ENCODE results near the gene BICC1.

Gene BICC1

DNA sequence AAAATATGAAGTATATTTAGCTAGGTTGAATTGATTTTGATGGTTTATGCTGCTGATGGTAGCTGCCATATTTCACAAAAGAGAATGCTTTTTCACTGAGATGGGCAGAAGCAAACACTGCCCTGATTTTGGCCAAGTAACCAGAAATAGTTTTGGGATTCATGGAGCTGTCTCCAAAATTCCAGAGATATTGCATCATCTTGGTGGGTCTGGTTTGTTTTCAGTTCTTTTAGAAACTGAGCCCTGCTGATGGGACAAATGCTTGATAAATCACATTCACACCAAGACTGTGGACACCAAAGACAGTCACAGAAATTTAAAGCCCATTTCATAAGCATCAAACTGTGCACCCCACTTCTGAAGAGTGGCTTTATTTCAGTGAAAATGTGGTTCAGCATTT lies 140.5 kb downstream of the BICC1 start:
- H2AK5ac ChIP-seq (ENCODE audit: low read depth, low read length) = no peak overlapping the region
- no peak overlapping the region for H2BK5ac ChIP-seq (ENCODE audit: low read length)
- no peak overlapping the region for H3K18ac ChIP-seq (ENCODE audit: low read length)
- H3K4me2 ChIP-seq (ENCODE audit: insufficient read depth, low read length, poor library complexity, severe bottlenecking) = no peak overlapping the region
- no peak overlapping the region for H2BK120ac ChIP-seq (ENCODE audit: low read depth, low read length)
- no peaks in the 10 kb centered on the region for H3K4me1 ChIP-seq (ENCODE audit: control insufficient read depth in 2 of 2, insufficient read depth in 1 of 2, low read depth in 1 of 2, low read length in 2 of 2)
- H2BK12ac ChIP-seq (ENCODE audit: low read length) = no peak overlapping the region
- H3K4me3 ChIP-seq (ENCODE audit: low read length in 2 of 2) = no peak overlapping the region
- no peaks in the 10 kb centered on the region for H3K27me3 ChIP-seq (ENCODE audit: control insufficient read depth in 3 of 3, insufficient read depth in 3 of 3, low read depth in 1 of 3, low read length in 3 of 3)
- no peak overlapping the region for H2BK15ac ChIP-seq (ENCODE audit: low read length)
- no peak overlapping the region for H3K14ac ChIP-seq (ENCODE audit: low read length)
- no peaks in the 10 kb centered on the region for H3K36me3 ChIP-seq (replicated peaks in 1 of 2; ENCODE audit: control insufficient read depth in 2 of 2, insufficient read depth in 2 of 2, low read length in 2 of 2)
- H3K79me1 ChIP-seq (ENCODE audit: low read depth, low read length) = no peaks in the 10 kb centered on the region
- H3K9ac ChIP-seq (ENCODE audit: low read depth, low read length, poor library complexity) = no peak overlapping the region
- H3K23ac ChIP-seq (ENCODE audit: low read depth, low read length, poor library complexity) = no peak overlapping the region
- H2AFZ ChIP-seq (ENCODE audit: low read length) = no peak overlapping the region
- no peak overlapping the region for H3K27ac ChIP-seq (replicated peaks; ENCODE audit: low read length)
- no peak overlapping the region for H3K4ac ChIP-seq (ENCODE audit: low read length)
- H4K8ac ChIP-seq (ENCODE audit: low read depth, low read length) = no peak overlapping the region
- no peak overlapping the region for H4K91ac ChIP-seq (ENCODE audit: low read depth, low read length, poor library complexity)
- no peak for DNase-seq (ENCODE audit: low spot score)
- no peaks in the 10 kb centered on the region for H3K9me3 ChIP-seq (replicated peaks in 1 of 2; ENCODE audit: control insufficient read depth in 2 of 2, insufficient read depth in 1 of 2, low read depth in 1 of 2, low read length in 2 of 2)

DNA sequence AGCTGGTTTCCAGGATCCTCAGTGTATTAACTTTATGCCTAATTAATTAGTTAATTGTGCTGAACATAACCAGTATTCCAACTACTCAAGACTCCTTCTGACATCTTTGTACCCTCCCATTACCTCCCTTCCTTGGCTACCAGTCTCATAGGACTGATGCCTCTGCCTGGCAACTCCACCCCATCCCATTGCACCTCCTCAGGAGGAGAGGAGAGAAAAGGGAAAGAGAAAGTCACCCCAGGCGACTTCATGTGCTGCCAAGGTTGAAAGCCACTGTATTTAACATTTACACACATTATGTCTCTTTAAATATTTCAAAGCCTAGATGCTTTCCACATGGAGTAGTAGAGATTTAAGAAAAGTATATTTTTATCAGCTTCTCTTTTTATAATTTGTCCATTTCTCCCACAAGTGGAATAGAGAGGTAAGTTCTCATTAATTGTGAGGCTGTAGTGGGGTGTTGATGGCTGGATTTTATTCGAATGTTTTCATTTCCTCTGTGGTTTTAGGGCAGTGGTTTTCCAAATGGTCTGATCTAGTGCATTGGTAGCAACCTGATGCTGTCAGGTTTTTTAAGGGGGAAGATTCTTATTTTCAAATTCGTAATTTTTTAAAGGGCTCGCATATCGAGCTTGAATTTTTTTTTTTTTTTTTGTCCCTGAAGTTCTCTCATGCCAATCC lies 148.0 kb downstream of the BICC1 start:
- no peak overlapping the region for H3K4ac ChIP-seq (ENCODE audit: low read length)
- no peak overlapping the region for H3K4me2 ChIP-seq (ENCODE audit: insufficient read depth, low read length, poor library complexity, severe bottlenecking)
- peaks cover 2 to 8% of the 10 kb centered on the region in 2 donors for H3K9me3 ChIP-seq (replicated peaks in 1 of 2; ENCODE audit: control insufficient read depth in 2 of 2, insufficient read depth in 1 of 2, low read depth in 1 of 2, low read length in 2 of 2)
- H2BK5ac ChIP-seq (ENCODE audit: low read length) = no peak overlapping the region
- no peak overlapping the region for H2AFZ ChIP-seq (ENCODE audit: low read length)
- WGBS, 2 donors (ENCODE audit: extremely low coverage in 2 of 2, insufficient read length in 2 of 2, insufficient replicate concordance in 1 of 2) = no CpG with 5 or more reads among the region's 5 CpGs
- no peak overlapping the region for H3K27ac ChIP-seq (replicated peaks; ENCODE audit: low read length)
- no peaks in the 10 kb centered on the region for H3K79me1 ChIP-seq (ENCODE audit: low read depth, low read length)
- no peak overlapping the region for H3K9ac ChIP-seq (ENCODE audit: low read depth, low read length, poor library complexity)
- H2BK15ac ChIP-seq (ENCODE audit: low read length) = no peak overlapping the region
- no peak overlapping the region for H3K23ac ChIP-seq (ENCODE audit: low read depth, low read length, poor library complexity)
- no peak overlapping the region for H2BK120ac ChIP-seq (ENCODE audit: low read depth, low read length)
- no peak overlapping the region for H2BK12ac ChIP-seq (ENCODE audit: low read length)
- H2AK5ac ChIP-seq (ENCODE audit: low read depth, low read length) = no peak overlapping the region
- no peaks in the 10 kb centered on the region for H3K36me3 ChIP-seq (replicated peaks in 1 of 2; ENCODE audit: control insufficient read depth in 2 of 2, insufficient read depth in 2 of 2, low read length in 2 of 2)
- H3K14ac ChIP-seq (ENCODE audit: low read length) = no peak overlapping the region
- no peaks in the 10 kb centered on the region for H3K27me3 ChIP-seq (ENCODE audit: control insufficient read depth in 3 of 3, insufficient read depth in 3 of 3, low read depth in 1 of 3, low read length in 3 of 3)
- no peak for DNase-seq (ENCODE audit: low spot score)
- H4K91ac ChIP-seq (ENCODE audit: low read depth, low read length, poor library complexity) = no peak overlapping the region
- H3K4me1 ChIP-seq (ENCODE audit: control insufficient read depth in 2 of 2, insufficient read depth in 1 of 2, low read depth in 1 of 2, low read length in 2 of 2) = peaks cover 0 to 2% of the 10 kb centered on the region in 2 donors
- no peak overlapping the region for H4K8ac ChIP-seq (ENCODE audit: low read depth, low read length)
- no peak overlapping the region for H3K4me3 ChIP-seq (ENCODE audit: low read length in 2 of 2)
- H3K18ac ChIP-seq (ENCODE audit: low read length) = no peak overlapping the region

DNA sequence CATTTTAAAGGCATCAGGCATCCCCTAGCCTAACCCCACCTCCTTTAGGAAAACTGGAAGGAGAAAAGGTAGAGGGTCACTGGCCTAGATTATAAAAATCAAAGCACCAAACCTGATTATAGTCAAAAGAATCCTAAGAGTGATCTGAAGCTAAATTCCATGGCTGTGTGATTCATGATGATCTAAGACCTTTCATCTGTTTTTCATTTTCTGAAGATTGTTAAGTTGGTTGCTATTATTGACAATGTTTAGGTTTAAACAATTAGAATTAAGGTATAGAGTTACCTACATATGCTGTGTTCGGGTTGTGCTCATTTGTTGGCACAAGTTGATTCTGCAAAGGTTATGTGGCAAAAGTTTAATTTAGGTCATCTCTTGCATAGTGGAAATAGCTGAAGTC lies 148.7 kb downstream of the BICC1 start:
- WGBS, 2 donors (ENCODE audit: extremely low coverage in 2 of 2, insufficient read length in 2 of 2, insufficient replicate concordance in 1 of 2) = no CpG with 5 or more reads among the region's 1 CpG
- H3K27ac ChIP-seq (replicated peaks; ENCODE audit: low read length) = no peak overlapping the region
- H3K9me3 ChIP-seq (replicated peaks in 1 of 2; ENCODE audit: control insufficient read depth in 2 of 2, insufficient read depth in 1 of 2, low read depth in 1 of 2, low read length in 2 of 2) = peaks cover 2 to 8% of the 10 kb centered on the region in 2 donors
- H3K4me3 ChIP-seq (ENCODE audit: low read length in 2 of 2) = no peak overlapping the region
- H3K9ac ChIP-seq (ENCODE audit: low read depth, low read length, poor library complexity) = no peak overlapping the region
- no peak overlapping the region for H2BK5ac ChIP-seq (ENCODE audit: low read length)
- no peak overlapping the region for H3K18ac ChIP-seq (ENCODE audit: low read length)
- H3K23ac ChIP-seq (ENCODE audit: low read depth, low read length, poor library complexity) = no peak overlapping the region
- no peak for DNase-seq (ENCODE audit: low spot score)
- H2BK12ac ChIP-seq (ENCODE audit: low read length) = no peak overlapping the region
- no peak overlapping the region for H4K8ac ChIP-seq (ENCODE audit: low read depth, low read length)
- H4K91ac ChIP-seq (ENCODE audit: low read depth, low read length, poor library complexity) = no peak overlapping the region
- no peaks in the 10 kb centered on the region for H3K36me3 ChIP-seq (replicated peaks in 1 of 2; ENCODE audit: control insufficient read depth in 2 of 2, insufficient read depth in 2 of 2, low read length in 2 of 2)
- H3K4me1 ChIP-seq (ENCODE audit: control insufficient read depth in 2 of 2, insufficient read depth in 1 of 2, low read depth in 1 of 2, low read length in 2 of 2) = peaks cover 0 to 2% of the 10 kb centered on the region in 2 donors
- H3K14ac ChIP-seq (ENCODE audit: low read length) = no peak overlapping the region
- no peaks in the 10 kb centered on the region for H3K27me3 ChIP-seq (ENCODE audit: control insufficient read depth in 3 of 3, insufficient read depth in 3 of 3, low read depth in 1 of 3, low read length in 3 of 3)
- H3K4ac ChIP-seq (ENCODE audit: low read length) = no peak overlapping the region
- H3K79me1 ChIP-seq (ENCODE audit: low read depth, low read length) = no peaks in the 10 kb centered on the region
- H2AFZ ChIP-seq (ENCODE audit: low read length) = no peak overlapping the region
- no peak overlapping the region for H3K4me2 ChIP-seq (ENCODE audit: insufficient read depth, low read length, poor library complexity, severe bottlenecking)
- H2BK15ac ChIP-seq (ENCODE audit: low read length) = no peak overlapping the region
- no peak overlapping the region for H2BK120ac ChIP-seq (ENCODE audit: low read depth, low read length)
- no peak overlapping the region for H2AK5ac ChIP-seq (ENCODE audit: low read depth, low read length)

DNA sequence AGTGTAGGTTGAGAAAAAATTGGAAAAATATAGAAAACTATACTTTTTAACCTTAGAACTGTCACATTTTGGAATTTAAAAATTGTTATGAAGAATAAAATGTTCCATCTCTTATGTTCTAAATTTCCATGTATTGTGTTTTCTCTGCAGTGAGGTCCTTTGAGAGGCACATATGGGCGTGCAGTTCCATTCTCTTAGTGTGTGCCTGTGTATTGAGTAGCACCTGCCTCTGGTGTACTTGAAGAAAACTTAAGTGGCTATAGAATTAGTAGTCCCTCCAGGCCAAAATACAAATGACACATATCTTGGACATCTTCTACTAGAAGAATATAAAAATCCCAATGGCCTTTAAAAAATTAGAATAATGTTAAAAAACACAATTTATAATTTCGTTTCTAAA lies 149.2 kb downstream of the BICC1 start:
- H3K4me2 ChIP-seq (ENCODE audit: insufficient read depth, low read length, poor library complexity, severe bottlenecking) = no peak overlapping the region
- H2AK5ac ChIP-seq (ENCODE audit: low read depth, low read length) = no peak overlapping the region
- H3K23ac ChIP-seq (ENCODE audit: low read depth, low read length, poor library complexity) = no peak overlapping the region
- no peak overlapping the region for H2AFZ ChIP-seq (ENCODE audit: low read length)
- H2BK12ac ChIP-seq (ENCODE audit: low read length) = no peak overlapping the region
- H3K4ac ChIP-seq (ENCODE audit: low read length) = no peak overlapping the region
- H3K9me3 ChIP-seq (replicated peaks in 1 of 2; ENCODE audit: control insufficient read depth in 2 of 2, insufficient read depth in 1 of 2, low read depth in 1 of 2, low read length in 2 of 2) = peaks cover 2 to 8% of the 10 kb centered on the region in 2 donors
- no peak overlapping the region for H4K91ac ChIP-seq (ENCODE audit: low read depth, low read length, poor library complexity)
- no peak overlapping the region for H2BK5ac ChIP-seq (ENCODE audit: low read length)
- H3K4me1 ChIP-seq (ENCODE audit: control insufficient read depth in 2 of 2, insufficient read depth in 1 of 2, low read depth in 1 of 2, low read length in 2 of 2) = peaks cover 0 to 2% of the 10 kb centered on the region in 2 donors
- no peaks in the 10 kb centered on the region for H3K27me3 ChIP-seq (ENCODE audit: control insufficient read depth in 3 of 3, insufficient read depth in 3 of 3, low read depth in 1 of 3, low read length in 3 of 3)
- H3K36me3 ChIP-seq (replicated peaks in 1 of 2; ENCODE audit: control insufficient read depth in 2 of 2, insufficient read depth in 2 of 2, low read length in 2 of 2) = no peaks in the 10 kb centered on the region
- no peak overlapping the region for H2BK15ac ChIP-seq (ENCODE audit: low read length)
- H4K8ac ChIP-seq (ENCODE audit: low read depth, low read length) = no peak overlapping the region
- no CpG with 5 or more reads among the region's 2 CpGs for WGBS, 2 donors (ENCODE audit: extremely low coverage in 2 of 2, insufficient read length in 2 of 2, insufficient replicate concordance in 1 of 2)
- no peaks in the 10 kb centered on the region for H3K79me1 ChIP-seq (ENCODE audit: low read depth, low read length)
- DNase-seq (ENCODE audit: low spot score) = no peak
- H3K4me3 ChIP-seq (ENCODE audit: low read length in 2 of 2) = no peak overlapping the region
- no peak overlapping the region for H3K27ac ChIP-seq (replicated peaks; ENCODE audit: low read length)
- no peak overlapping the region for H3K9ac ChIP-seq (ENCODE audit: low read depth, low read length, poor library complexity)
- H2BK120ac ChIP-seq (ENCODE audit: low read depth, low read length) = no peak overlapping the region
- no peak overlapping the region for H3K18ac ChIP-seq (ENCODE audit: low read length)
- no peak overlapping the region for H3K14ac ChIP-seq (ENCODE audit: low read length)
